ENCODE results near the gene CDC42SE1. TPM values are rescaled to one million over a fixed set of nuclear protein-coding genes. Genes with fewer than 3 reads are reported as not detected.

Gene CDC42SE1
- total and polyA plus RNA-seq, 2 donors, result 92.0 to 95.9 TPM

DNA sequence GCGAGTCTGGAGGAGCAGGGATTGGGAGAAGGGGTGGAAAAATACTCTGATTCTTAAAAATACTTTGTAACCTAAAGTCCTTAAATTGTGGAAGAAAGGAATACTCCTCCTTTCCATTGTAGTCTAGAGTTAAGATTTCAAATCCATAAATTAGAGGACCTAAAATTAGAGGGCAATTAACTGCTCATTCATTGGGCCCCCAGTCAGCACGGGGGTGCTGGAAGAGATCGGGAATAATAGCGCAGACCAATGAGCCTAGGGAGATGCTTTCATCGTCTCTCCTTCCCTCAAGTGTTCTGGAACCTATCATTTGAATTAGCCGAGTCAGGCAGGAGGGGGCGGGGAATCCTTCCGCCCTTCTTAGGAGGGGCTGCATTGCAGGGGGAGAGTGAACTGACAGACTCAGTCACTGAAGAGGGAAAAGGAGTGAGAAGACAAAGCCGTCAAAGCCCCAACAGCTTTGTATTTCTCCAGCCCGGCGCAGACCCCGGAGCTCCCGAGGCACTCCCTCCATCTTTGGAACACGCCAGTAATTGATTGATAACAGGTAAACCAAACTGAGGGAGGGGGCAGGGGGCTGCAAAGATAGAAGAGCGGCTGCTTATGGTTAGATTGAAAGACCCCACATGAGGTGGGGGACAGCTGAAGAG, 710 bp upstream of the CDC42SE1 start, which contains the start of gene MLLT11:
Gene MLLT11, plus strand, starts transcription at position 391 of the 650 bp plus-strand sequence. CDS start 6,828 bp downstream, outside the sequence.
- H3K36me3 ChIP-seq (ENCODE audit: control insufficient read depth in 2 of 2, insufficient read depth in 2 of 2, low read length in 1 of 2), result peaks cover 9 to 25% of the 10 kb centered on the region in 2 donors
- peaks cover 18 to 47% of the 10 kb centered on the region in 2 donors for H3K4me1 ChIP-seq (ENCODE audit: control insufficient read depth in 2 of 2, insufficient read depth in 2 of 2, low read length in 2 of 2)
- DNase-seq (ENCODE audit: low read depth in 6 of 9, low spot score in 9 of 9), result peak in 7 of 9 donors; percentile 58 to 92 (median 78)
- H3K4me3 ChIP-seq (ENCODE audit: low read length in 2 of 2), result peak within 1 kb of the TSS; percentile 80 to 88
- H3K9me3 ChIP-seq (ENCODE audit: control insufficient read depth in 2 of 2, insufficient read depth in 1 of 2, low read length in 1 of 2), result no peaks in the 10 kb centered on the region
- H3K27me3 ChIP-seq (ENCODE audit: control insufficient read depth in 2 of 2, insufficient read depth in 1 of 2, low read length in 1 of 2), result no peaks in the 10 kb centered on the region
- peak within 1 kb of the TSS; percentile 95 to 98 for H3K27ac ChIP-seq (ENCODE audit: low read depth in 1 of 2, low read length in 1 of 2)
- WGBS, result under 1% methylated on average over 15 of the region's 15 CpGs

DNA sequence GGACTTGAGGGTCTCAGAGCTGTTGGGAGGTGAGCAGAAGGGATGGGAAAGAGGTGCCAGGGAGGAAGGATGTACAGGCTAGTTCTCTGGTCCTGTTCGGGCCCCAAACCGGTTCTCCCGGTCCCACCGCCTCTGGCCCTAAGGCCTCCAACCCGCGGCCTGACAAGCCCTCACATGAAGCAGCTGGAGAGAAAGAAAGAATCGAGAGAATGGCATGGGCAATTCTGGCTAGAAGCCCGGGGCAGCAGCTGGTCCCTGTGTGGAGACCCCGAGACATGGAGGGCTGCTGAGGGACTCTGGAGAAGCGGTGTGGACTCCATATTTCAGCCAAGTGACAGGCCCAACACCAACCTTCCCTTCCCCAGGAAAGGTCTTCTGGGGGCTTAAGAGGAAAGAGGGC, 730 bp downstream of the CDC42SE1 start:
- Histone ChIP-seq H3K9me3 (ENCODE audit: control insufficient read depth in 2 of 2, insufficient read depth in 1 of 2, low read length in 1 of 2) (no peaks in the 10 kb centered on the region), H3K4me3 (ENCODE audit: low read length in 2 of 2) (peak overlapping the region; percentile 80 to 88), H3K27me3 (ENCODE audit: control insufficient read depth in 2 of 2, insufficient read depth in 1 of 2, low read length in 1 of 2) (no peaks in the 10 kb centered on the region), H3K27ac (ENCODE audit: low read depth in 1 of 2, low read length in 1 of 2) (peak overlapping the region; percentile 95 to 98), H3K36me3 (ENCODE audit: control insufficient read depth in 2 of 2, insufficient read depth in 2 of 2, low read length in 1 of 2) (peaks cover 23 to 32% of the 10 kb centered on the region in 2 donors), H3K4me1 (ENCODE audit: control insufficient read depth in 2 of 2, insufficient read depth in 2 of 2, low read length in 2 of 2) (peaks cover 18 to 49% of the 10 kb centered on the region in 2 donors)
- peak in 4 of 9 donors; percentile 16 to 49 (median 20) for DNase-seq (ENCODE audit: low read depth in 6 of 9, low spot score in 9 of 9)
- 4% methylated on average over 10 of the region's 10 CpGs for whole genome bisulfite sequencing

DNA sequence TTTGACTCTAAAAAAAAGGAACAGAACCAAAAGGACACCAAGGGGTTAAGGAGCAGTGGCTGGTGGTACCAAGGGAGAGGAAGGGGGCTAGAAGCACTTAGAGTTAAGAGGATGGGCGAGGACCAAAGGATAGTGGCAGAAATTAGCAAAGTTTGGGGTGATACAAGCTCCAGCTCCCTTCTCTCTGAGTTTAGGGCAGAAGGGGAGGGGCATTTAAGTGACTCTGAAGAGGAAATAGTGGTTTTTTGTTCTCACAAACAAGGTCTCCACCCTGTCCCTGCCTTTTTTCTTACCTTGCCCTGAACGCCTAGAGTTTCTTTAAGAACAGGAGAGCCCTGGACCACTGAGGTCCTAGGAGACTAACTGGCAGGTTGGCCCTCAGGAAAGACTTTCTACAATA, 3.3 kb downstream of the CDC42SE1 start:
- Histone ChIP-seq H3K9me3 (ENCODE audit: control insufficient read depth in 2 of 2, insufficient read depth in 1 of 2, low read length in 1 of 2) (no peaks in the 10 kb centered on the region), H3K27me3 (ENCODE audit: control insufficient read depth in 2 of 2, insufficient read depth in 1 of 2, low read length in 1 of 2) (no peaks in the 10 kb centered on the region), H3K36me3 (ENCODE audit: control insufficient read depth in 2 of 2, insufficient read depth in 2 of 2, low read length in 1 of 2) (peaks cover 44 to 55% of the 10 kb centered on the region in 2 donors), H3K27ac (ENCODE audit: low read depth in 1 of 2, low read length in 1 of 2) (peak overlapping the region; percentile 69 to 86), H3K4me3 (ENCODE audit: low read length in 2 of 2) (peak overlapping the region; percentile 13 to 38), H3K4me1 (ENCODE audit: control insufficient read depth in 2 of 2, insufficient read depth in 2 of 2, low read length in 2 of 2) (peaks cover 18 to 48% of the 10 kb centered on the region in 2 donors)
- 23% methylated on average over 2 of the region's 2 CpGs for WGBS
- peak in 4 of 9 donors; percentile 18 to 74 (median 35) for DNase-seq (ENCODE audit: low read depth in 6 of 9, low spot score in 9 of 9)

DNA sequence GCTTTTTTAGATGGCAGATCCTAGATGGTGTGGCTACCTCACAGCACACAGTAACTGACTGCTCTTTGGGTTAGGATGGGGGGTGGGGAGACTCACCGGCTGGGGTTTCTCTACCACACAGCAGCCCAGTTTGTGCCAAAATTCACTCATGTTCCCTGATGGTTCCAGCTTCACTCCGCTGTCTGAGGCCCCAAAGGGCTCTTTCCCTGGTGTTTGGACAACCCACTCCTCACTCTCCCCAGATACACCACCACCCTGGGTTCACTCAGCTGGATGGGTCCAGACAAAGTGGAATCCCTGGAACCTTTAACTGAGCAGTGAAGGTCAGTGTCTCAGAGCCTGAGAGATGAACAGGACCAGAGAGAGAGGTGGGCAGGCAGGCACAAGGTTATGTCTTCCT, 3.8 kb downstream of the CDC42SE1 start:
- peaks cover 44 to 59% of the 10 kb centered on the region in 2 donors for H3K36me3 ChIP-seq (ENCODE audit: control insufficient read depth in 2 of 2, insufficient read depth in 2 of 2, low read length in 1 of 2)
- DNase-seq (ENCODE audit: low read depth in 6 of 9, low spot score in 9 of 9), result no peak
- H3K27ac ChIP-seq (ENCODE audit: low read depth in 1 of 2, low read length in 1 of 2), result peak overlapping the region; percentile 69 to 86
- H3K4me1 ChIP-seq (ENCODE audit: control insufficient read depth in 2 of 2, insufficient read depth in 2 of 2, low read length in 2 of 2), result peaks cover 18 to 45% of the 10 kb centered on the region in 2 donors
- no peaks in the 10 kb centered on the region for H3K9me3 ChIP-seq (ENCODE audit: control insufficient read depth in 2 of 2, insufficient read depth in 1 of 2, low read length in 1 of 2)
- 44% methylated on average over 2 of the region's 2 CpGs for WGBS
- peak overlapping the region; percentile 13 to 38 for H3K4me3 ChIP-seq (ENCODE audit: low read length in 2 of 2)
- H3K27me3 ChIP-seq (ENCODE audit: control insufficient read depth in 2 of 2, insufficient read depth in 1 of 2, low read length in 1 of 2), result no peaks in the 10 kb centered on the region

DNA sequence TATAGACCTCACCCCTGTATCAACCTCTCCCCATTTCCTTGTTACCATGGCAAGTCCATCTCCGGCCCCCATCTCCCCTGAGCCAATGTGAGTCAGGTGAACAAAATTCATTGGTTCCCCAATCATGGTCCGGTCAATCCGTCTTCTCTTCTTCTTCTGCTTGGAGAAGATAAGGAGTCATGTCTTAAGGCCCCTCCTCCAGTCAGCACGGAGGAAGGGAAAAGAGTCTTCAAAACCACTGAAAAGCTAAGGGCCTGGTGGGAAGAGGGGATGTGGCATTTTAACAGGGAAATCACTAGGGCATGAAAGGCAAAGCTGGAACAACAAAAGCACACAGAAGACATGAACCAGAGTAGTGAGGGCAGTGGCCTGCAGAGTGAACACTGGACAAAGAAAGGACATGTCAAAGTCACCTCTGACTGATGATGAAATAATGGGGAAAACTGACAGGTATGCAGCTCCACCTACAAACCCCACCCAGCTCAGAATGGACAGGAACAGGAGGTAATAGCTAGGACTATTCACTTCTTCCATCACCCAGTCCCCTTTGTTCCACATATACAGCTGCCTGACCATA, 4.4 kb downstream of the CDC42SE1 start:
- H3K36me3 ChIP-seq (ENCODE audit: control insufficient read depth in 2 of 2, insufficient read depth in 2 of 2, low read length in 1 of 2), result peaks cover 44 to 62% of the 10 kb centered on the region in 2 donors
- H3K27me3 ChIP-seq (ENCODE audit: control insufficient read depth in 2 of 2, insufficient read depth in 1 of 2, low read length in 1 of 2), result no peaks in the 10 kb centered on the region
- no peak overlapping the region for H3K4me3 ChIP-seq (ENCODE audit: low read length in 2 of 2)
- no peak for DNase-seq (ENCODE audit: low read depth in 6 of 9, low spot score in 9 of 9)
- WGBS, result 96% methylated on average over 4 of the region's 4 CpGs
- H3K9me3 ChIP-seq (ENCODE audit: control insufficient read depth in 2 of 2, insufficient read depth in 1 of 2, low read length in 1 of 2), result no peaks in the 10 kb centered on the region
- peak overlapping the region in 1 of 2 donors; percentile 86 for H3K27ac ChIP-seq (ENCODE audit: low read depth in 1 of 2, low read length in 1 of 2)
- peaks cover 18 to 42% of the 10 kb centered on the region in 2 donors for H3K4me1 ChIP-seq (ENCODE audit: control insufficient read depth in 2 of 2, insufficient read depth in 2 of 2, low read length in 2 of 2)

DNA sequence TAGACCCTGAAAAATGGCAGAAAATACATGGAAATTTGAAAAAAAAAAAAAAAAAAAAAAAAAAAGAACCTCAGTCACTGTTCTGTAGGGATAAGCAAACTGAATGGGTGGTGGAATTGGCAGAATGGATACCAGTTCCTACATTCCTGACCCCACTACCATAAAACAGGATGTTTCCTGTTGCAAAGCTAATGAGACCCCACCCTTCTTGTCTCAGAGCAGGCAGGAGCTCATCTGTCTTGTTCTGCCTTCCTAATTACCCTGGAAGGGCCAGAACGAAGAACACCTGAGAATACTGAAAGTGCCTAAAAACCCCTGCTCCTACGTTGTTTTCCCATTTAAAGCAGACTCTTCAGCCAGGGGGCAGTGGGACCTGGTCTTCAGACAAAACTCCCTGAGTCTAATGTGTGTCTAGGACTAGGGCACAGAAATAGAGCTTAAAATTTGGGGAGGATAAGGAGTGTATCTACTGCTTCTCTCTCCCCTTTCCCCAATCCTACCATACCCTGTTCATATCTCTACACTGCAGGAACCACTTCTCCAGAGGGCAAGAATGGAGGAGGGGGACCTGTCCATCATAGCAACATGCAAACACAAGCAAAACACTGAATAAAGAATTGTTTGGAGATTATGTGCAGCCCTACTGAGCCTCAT, 7.9 kb downstream of the CDC42SE1 start:
- Histone ChIP-seq H3K4me1 (ENCODE audit: control insufficient read depth in 2 of 2, insufficient read depth in 2 of 2, low read length in 2 of 2) (peaks cover 16 to 30% of the 10 kb centered on the region in 2 donors), H3K4me3 (ENCODE audit: low read length in 2 of 2) (no peak overlapping the region), H3K36me3 (ENCODE audit: control insufficient read depth in 2 of 2, insufficient read depth in 2 of 2, low read length in 1 of 2) (peaks cover 44 to 63% of the 10 kb centered on the region in 2 donors), H3K9me3 (ENCODE audit: control insufficient read depth in 2 of 2, insufficient read depth in 1 of 2, low read length in 1 of 2) (no peaks in the 10 kb centered on the region), H3K27ac (ENCODE audit: low read depth in 1 of 2, low read length in 1 of 2) (no peak overlapping the region), H3K27me3 (ENCODE audit: control insufficient read depth in 2 of 2, insufficient read depth in 1 of 2, low read length in 1 of 2) (peaks cover 0 to 5% of the 10 kb centered on the region in 2 donors)
- DNase-seq (ENCODE audit: low read depth in 6 of 9, low spot score in 9 of 9), result no peak
- WGBS, result 93% methylated on average over 2 of the region's 2 CpGs

DNA sequence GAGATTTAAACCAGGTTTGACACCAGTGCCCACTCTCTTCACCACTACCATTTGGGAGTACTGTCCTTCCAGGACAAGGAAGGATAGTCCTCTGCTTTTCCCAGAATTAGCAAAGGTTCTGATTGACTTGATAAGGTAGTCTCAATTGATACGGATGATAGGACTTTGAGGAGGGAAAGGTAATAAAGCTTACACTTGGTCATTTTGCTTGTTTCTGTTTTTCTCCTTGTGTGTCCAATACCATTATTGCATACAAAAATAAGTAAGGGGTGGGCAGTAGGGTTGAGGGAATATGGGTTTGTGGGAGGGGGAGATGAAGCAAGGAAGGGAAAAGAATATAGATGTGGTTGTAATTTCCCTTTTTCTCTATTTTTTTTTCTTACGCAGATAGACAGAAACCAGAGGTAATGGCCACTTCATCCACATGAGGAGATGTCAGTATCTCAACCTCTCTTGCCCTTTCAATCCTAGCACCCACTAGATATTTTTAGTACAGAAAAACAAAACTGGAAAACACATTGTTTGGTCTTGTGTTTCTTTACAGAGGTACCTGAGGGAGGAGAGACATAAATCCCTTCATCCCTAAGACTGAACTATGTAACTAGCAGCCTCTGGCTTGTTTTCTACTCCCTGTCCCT, 9.3 kb downstream of the CDC42SE1 start:
- 98% methylated on average over 2 of the region's 2 CpGs for WGBS
- H3K27me3 ChIP-seq (ENCODE audit: control insufficient read depth in 2 of 2, insufficient read depth in 1 of 2, low read length in 1 of 2), result peaks cover 0 to 5% of the 10 kb centered on the region in 2 donors
- H3K4me1 ChIP-seq (ENCODE audit: control insufficient read depth in 2 of 2, insufficient read depth in 2 of 2, low read length in 2 of 2), result peaks cover 7 to 16% of the 10 kb centered on the region in 2 donors
- H3K4me3 ChIP-seq (ENCODE audit: low read length in 2 of 2), result no peak overlapping the region
- H3K36me3 ChIP-seq (ENCODE audit: control insufficient read depth in 2 of 2, insufficient read depth in 2 of 2, low read length in 1 of 2), result peaks cover 35 to 50% of the 10 kb centered on the region in 2 donors
- DNase-seq (ENCODE audit: low read depth in 6 of 9, low spot score in 9 of 9), result no peak
- H3K9me3 ChIP-seq (ENCODE audit: control insufficient read depth in 2 of 2, insufficient read depth in 1 of 2, low read length in 1 of 2), result no peaks in the 10 kb centered on the region
- H3K27ac ChIP-seq (ENCODE audit: low read depth in 1 of 2, low read length in 1 of 2), result no peak overlapping the region

DNA sequence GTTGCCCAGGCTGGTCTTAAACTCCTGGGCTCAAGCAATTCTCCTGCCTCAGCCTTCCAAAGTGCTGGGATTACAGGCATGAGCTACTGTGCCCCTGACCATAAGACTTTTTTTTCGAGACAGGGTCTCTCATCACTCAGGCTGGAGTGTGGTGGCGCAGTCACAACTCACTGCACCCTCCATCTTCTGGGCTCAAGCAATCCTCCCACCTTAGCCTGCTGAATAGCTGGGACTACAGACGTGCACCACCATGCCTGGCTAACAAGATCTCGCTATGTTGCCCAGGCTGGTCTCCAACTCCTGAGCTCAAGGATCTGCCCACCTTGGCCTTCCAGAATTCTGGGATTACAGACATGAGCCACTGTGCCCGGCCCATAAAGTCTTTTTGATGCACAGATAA, 10.0 kb downstream of the CDC42SE1 start:
- Histone ChIP-seq H3K9me3 (ENCODE audit: control insufficient read depth in 2 of 2, insufficient read depth in 1 of 2, low read length in 1 of 2) (no peaks in the 10 kb centered on the region), H3K36me3 (ENCODE audit: control insufficient read depth in 2 of 2, insufficient read depth in 2 of 2, low read length in 1 of 2) (peaks cover 28 to 43% of the 10 kb centered on the region in 2 donors), H3K27ac (ENCODE audit: low read depth in 1 of 2, low read length in 1 of 2) (no peak overlapping the region), H3K4me3 (ENCODE audit: low read length in 2 of 2) (no peak overlapping the region), H3K27me3 (ENCODE audit: control insufficient read depth in 2 of 2, insufficient read depth in 1 of 2, low read length in 1 of 2) (peaks cover 0 to 5% of the 10 kb centered on the region in 2 donors), H3K4me1 (ENCODE audit: control insufficient read depth in 2 of 2, insufficient read depth in 2 of 2, low read length in 2 of 2) (peaks cover 7 to 14% of the 10 kb centered on the region in 2 donors)
- DNase-seq (ENCODE audit: low read depth in 6 of 9, low spot score in 9 of 9), result no peak
- WGBS, result 96% methylated on average over 5 of the region's 5 CpGs

Measured in thymus (tissue), 11 donors.